K562 (cell line): ENCODE results near the gene TRIM38. TPM values are rescaled to one million over a fixed set of nuclear protein-coding genes. Genes with fewer than 3 reads are reported as not detected.

Experiments
- ATF3 ChIP-seq, 2 experiments: fragments of 450-650 bp in 1 of 2; sonication (generic) in 1 of 2; formaldehyde crosslinking in 1 of 2; IDR thresholded peaks in 1 of 2; conservative IDR thresholded peaks in 1 of 2; 2 replicates each; pipeline versions ENCODE4 v1.6.1 to v1.8.1; 2016 to 2023; ENCODE audit warnings: mild to moderate bottlenecking in 2 of 2, moderate library complexity in 2 of 2, inconsistent platforms in 1 of 2, missing genetic modification reagents in 1 of 2
- CHD4 ChIP-seq: fragments of 200-600 bp; sonication (generic); IDR thresholded peaks from 3 replicates; pipeline ENCODE4 v1.6.1; 2012; ENCODE audit warnings: low read depth, mild to moderate bottlenecking, mixed read lengths, low read length, inconsistent platforms; ENCODE audit not compliant: insufficient read depth, insufficient replicate concordance, poor library complexity, severe bottlenecking
- DPF2 ChIP-seq: fragments of 450-650 bp; IDR thresholded peaks from 2 replicates; pipeline ENCODE4 v1.6.1; 2016
- EZH2 ChIP-seq: IDR thresholded peaks from 2 replicates; pipeline ENCODE4 v1.6.1; 2012; ENCODE audit warnings: low read depth, mild to moderate bottlenecking, inconsistent platforms, low read length, borderline replicate concordance
- FOXP4 ChIP-seq: sonication (generic); formaldehyde crosslinking; IDR thresholded peaks from 2 replicates; pipeline ENCODE4 v1.8.0; 2022; ENCODE audit warnings: mild to moderate bottlenecking, missing genetic modification reagents, borderline replicate concordance
- HEY1 ChIP-seq: fragments of 250-450 bp; sonication (Bioruptor Pico); IDR thresholded peaks from 2 replicates; pipeline ENCODE4 v1.5.0; 2020; ENCODE audit warnings: mild to moderate bottlenecking, moderate library complexity, borderline replicate concordance
- JUN ChIP-seq, 2 experiments: sonication (generic) in 1 of 2; formaldehyde crosslinking in 1 of 2; IDR thresholded peaks; 2 replicates each; pipeline versions ENCODE4 v1.6.1 to v1.8.0; 2012 to 2022; ENCODE audit warnings: borderline replicate concordance in 2 of 2, mild to moderate bottlenecking in 2 of 2, improper control_type of control experiment in 1 of 2, low read depth in 1 of 2, low read length in 1 of 2, missing genetic modification reagents in 1 of 2
- LEF1 ChIP-seq: fragments of 450-650 bp; IDR thresholded peaks from 2 replicates; pipeline ENCODE4 v1.6.1; 2016; ENCODE audit warnings: mild to moderate bottlenecking
- MLX ChIP-seq, 2 experiments: fragments of 450-650 bp in 1 of 2; sonication (generic) in 1 of 2; formaldehyde crosslinking; conservative IDR thresholded peaks; 2 replicates each; pipeline versions ENCODE4 v1.4.0 to v1.8.1; 2020 to 2022; ENCODE audit warnings: mild to moderate bottlenecking in 1 of 2, missing genetic modification reagents in 1 of 2
- MTA1 ChIP-seq: fragments of 450-650 bp; IDR thresholded peaks from 2 replicates; pipeline ENCODE4 v1.6.1; 2017; ENCODE audit warnings: borderline replicate concordance
- MYC ChIP-seq, 2 experiments: fragments of 250-450 bp in 1 of 2; sonication (Bioruptor Pico) in 1 of 2; IDR thresholded peaks; 2 replicates each; pipeline versions ENCODE4 v1.5.1 to v1.6.1; 2012 to 2021; ENCODE audit warnings: low read depth in 2 of 2, borderline replicate concordance in 1 of 2, improper control_type of control experiment in 1 of 2, low read length in 1 of 2, mild to moderate bottlenecking in 1 of 2, moderate library complexity in 1 of 2
- PKNOX1 ChIP-seq: fragments of 450-650 bp; IDR thresholded peaks from 2 replicates; pipeline ENCODE4 v1.6.1; 2016
- POLR2H ChIP-seq: IDR thresholded peaks from 2 replicates; pipeline ENCODE4 v1.6.1; 2016; ENCODE audit warnings: missing genetic modification characterization, low read depth, mild to moderate bottlenecking, control low read depth, missing compliant biosample characterization, moderate library complexity
- PTRF ChIP-seq: fragments of 450-650 bp; IDR thresholded peaks from 2 replicates; pipeline ENCODE4 v1.6.1; 2016; ENCODE audit warnings: mild to moderate bottlenecking, missing genetic modification characterization, missing compliant biosample characterization
- SAFB2 ChIP-seq: fragments of 200-400 bp; formaldehyde crosslinking; IDR thresholded peaks from 2 replicates; pipeline ENCODE4 v1.6.1; 2018; ENCODE audit warnings: borderline replicate concordance, low read length, low read depth, moderate library complexity; ENCODE audit not compliant: severe bottlenecking
- SLC30A9 ChIP-seq: fragments of 250-450 bp; sonication (Bioruptor Pico); IDR thresholded peaks from 2 replicates; pipeline ENCODE4 v1.8.0; 2022; ENCODE audit warnings: mild to moderate bottlenecking, moderate library complexity
- TAF1 ChIP-seq: IDR thresholded peaks from 2 replicates; pipeline ENCODE4 v1.6.1; 2011; ENCODE audit warnings: mild to moderate bottlenecking, low read length, moderate library complexity; ENCODE audit not compliant: insufficient read depth, control insufficient read depth, severe bottlenecking; ENCODE audit errors: extremely low read depth
- ZKSCAN3 ChIP-seq: fragments of 250-450 bp; sonication (Bioruptor Pico); IDR thresholded peaks from 2 replicates; pipeline ENCODE4 v1.4.0; 2020
- ZNF699 ChIP-seq: fragments of 250-450 bp; sonication (Bioruptor Pico); IDR thresholded peaks from 2 replicates; pipeline ENCODE4 v1.8.0; 2021; ENCODE audit warnings: mild to moderate bottlenecking, moderate library complexity; ENCODE audit not compliant: insufficient replicate concordance
- polyA plus RNA-seq, 8 experiments: library from polyadenylated mRNA; depleted of rRNA in 4 of 8; stranded (reverse) in 5 of 8; unstranded in 3 of 8; fragments of >200 nt; fragmentation: Nextera tagmentation in 2 of 8; fragmentation: Illumina TruSeq in 1 of 8; extraction: Ambion mirVana in 2 of 8; extraction: Trizol in 1 of 8; gene quantifications; 2 replicates each; pipeline versions ENCODE4 v1.2.1 to v1.2.3, GENCODE V29; 2011 to 2014; ENCODE audit warnings: inconsistent platforms in 1 of 8, missing spikeins in 1 of 8
- total RNA-seq, 7 experiments: library from RNA; depleted of rRNA in 6 of 7; stranded (reverse); fragments of >200 nt in 6 of 7; fragmentation: Illumina TruSeq in 2 of 7; extraction: Trizol in 2 of 7; gene quantifications; 2 replicates each; pipeline versions ENCODE4 v1.2.1 to v1.2.3, GENCODE V29; 2011 to 2021; ENCODE audit warnings: low replicate concordance in 1 of 7

TRIM38 gene
- total and polyA plus RNA-seq, 9 of the 15 experiments (the other 6 are each of a cell fraction or from before 2014, with no cell fraction given) = 1.7 to 6.7 (median 6.3) TPM

- TF ChIP-seq FOXP4 (no peak), MTA1 (0 out of 2 replicates have a peak, but pooled peaks have one; percentile 25), DPF2 (peak; percentile 60), LEF1 (peak; percentile 47; the same call in 1 of the 2 replicates), PKNOX1 (no peak), EZH2 (no peak), PTRF (tag) (0 out of 2 replicates have a peak, but pooled peaks have one; percentile 9), JUN (IDR thresholded peaks at IDR 0.05; ENCODE audit: borderline replicate concordance, low read depth, low read length) (peak; percentile 9; the same call in 1 of the 2 replicates), JUN (CRISPR knock-in tag; IDR thresholded peaks at IDR 0.05; ENCODE audit: borderline replicate concordance) (no peak), TAF1 (no peak), MLX (CRISPR knock-in tag; conservative IDR thresholded peaks at IDR 0.05) (no peak), ZKSCAN3 (CRISPR knock-in tag) (no peak), HEY1 (CRISPR knock-in tag) (no peak), POLR2H (tag) (no peak), CHD4 (no peak), SLC30A9 (CRISPR knock-in tag) (no peak), MYC (IDR thresholded peaks at IDR 0.05; ENCODE audit: low read depth, low read length) (no peak), MYC (CRISPR knock-in tag; IDR thresholded peaks at IDR 0.05; ENCODE audit: borderline replicate concordance, low read depth) (no peak), ATF3 (IDR thresholded peaks at IDR 0.05) (peak; percentile 65), ATF3 (CRISPR knock-in tag; conservative IDR thresholded peaks at IDR 0.05) (no peak), SAFB2 (no peak), ZNF699 (CRISPR knock-in tag) (no peak)
Measured at GRCh38 chr6:26012061-26012460, 49.5 kb downstream of the TRIM38 start (continued).
